ENCODE results near the gene RALY.

GRCh38 chr20:34089175-34089479 lies 95.4 kb downstream of the RALY start:
- TF ChIP-seq CTCF (IDR thresholded peaks at IDR 0.05) (no peak), POLR2AphosphoS5 (IDR thresholded peaks at IDR 0.05) (no peak), EP300 (IDR thresholded peaks at IDR 0.05; ENCODE audit: low read depth) (no peak), POLR2A (IDR thresholded peaks at IDR 0.05) (no peak)
